ENCODE measurements around the gene POLD1.

GRCh38 chr19:50458396-50459066, 74.4 kb downstream of the POLD1 start:
- TF ChIP-seq CTCF (conservative IDR thresholded peaks at IDR 0.05; ENCODE audit: low read depth, low read length) (no peak), EZH2 (IDR thresholded peaks at IDR 0.05; ENCODE audit: borderline replicate concordance, low read depth, low read length, poor library complexity, severe bottlenecking) (no peak)

All from A673 (cell line).